HFFc6 (cell line): ENCODE measurements around the gene BTF3L4. TPM values are rescaled to one million over a fixed set of nuclear protein-coding genes. Genes with fewer than 3 reads are reported as not detected.

Source experiments
- DNase-seq: peaks from one replicate; pipeline ENCODE4 v3.0.0-alpha.2; 2018
- H3K27ac Mint-ChIP-seq: 2 replicates; pipeline ENCODE4 v1.8.0; 2020; ENCODE audit warnings: mild to moderate bottlenecking, mixed read lengths
- H3K27me3 Mint-ChIP-seq: 2 replicates; pipeline ENCODE4 v1.8.0; 2021; ENCODE audit warnings: mild to moderate bottlenecking, moderate library complexity, mixed read lengths; ENCODE audit not compliant: insufficient read depth
- H3K36me3 Mint-ChIP-seq: 2 replicates; pipeline ENCODE4 v1.8.0; 2021; ENCODE audit warnings: low read depth, mixed read lengths
- H3K4me1 Mint-ChIP-seq: 2 replicates; pipeline ENCODE4 v1.8.0; 2020; ENCODE audit warnings: low read depth, mixed read lengths
- H3K4me3 Mint-ChIP-seq: 2 replicates; pipeline ENCODE4 v1.8.0; 2020; ENCODE audit warnings: mild to moderate bottlenecking, moderate library complexity, mixed read lengths
- H3K9me3 Mint-ChIP-seq: 2 replicates; pipeline ENCODE4 v1.8.0; 2020; ENCODE audit warnings: mild to moderate bottlenecking, mixed read lengths
- CTCF ChIP-seq: fragments of 200-600 bp; sonication (generic); IDR thresholded peaks from 2 replicates; pipeline ENCODE4 v1.5.0; 2021; ENCODE audit warnings: antibody characterized with exemption, mild to moderate bottlenecking
- total RNA-seq, 6 experiments: library from RNA; stranded (reverse); fragmentation: NEBNext Ultra II Directional; extraction: Animal tissue kit (Norgen Biotek cat#: 25700); gene quantifications; 2 replicates in 1 of 6; 3 replicates in 5 of 6; pipeline ENCODE4 v1.2.3, GENCODE V29; 2021

Gene BTF3L4
- total RNA-seq, 6 experiments from 2014 or later, result 45.7 to 52.9 (median 49.6) TPM

- H3K4me1 Mint-ChIP-seq, result no peaks in the 10 kb centered on the region
- peaks cover 6% of the 10 kb centered on the region for H3K27me3 Mint-ChIP-seq
- H3K4me3 Mint-ChIP-seq, result no peak overlapping the region
- no peaks in the 10 kb centered on the region for H3K9me3 Mint-ChIP-seq
- no peak overlapping the region for H3K27ac Mint-ChIP-seq
- no peak for DNase-seq
- H3K36me3 Mint-ChIP-seq, result peaks cover 8% of the 10 kb centered on the region
- TF ChIP-seq CTCF, result no peak
These were observed 40.1 kb downstream of the BTF3L4 start for GRCh38 chr1:52096216-52096615.

- H3K4me3 Mint-ChIP-seq, result no peak overlapping the region
- H3K9me3 Mint-ChIP-seq, result no peaks in the 10 kb centered on the region
- H3K36me3 Mint-ChIP-seq, result no peaks in the 10 kb centered on the region
- TF ChIP-seq CTCF, result no peak
- H3K27ac Mint-ChIP-seq, result no peak overlapping the region
- H3K4me1 Mint-ChIP-seq, result no peaks in the 10 kb centered on the region
- no peak for DNase-seq
- H3K27me3 Mint-ChIP-seq, result peaks cover 10% of the 10 kb centered on the region
These were observed 42.2 kb downstream of the BTF3L4 start for GRCh38 chr1:52098139-52098871.

GRCh38 chr1:52102336-52103013 lies 46.4 kb downstream of the BTF3L4 start:
- Mint-ChIP-seq H3K4me3 (no peak overlapping the region), H3K27me3 (peaks cover 4% of the 10 kb centered on the region; the same call in 1 of the 2 replicates), H3K27ac (no peak overlapping the region), H3K36me3 (no peaks in the 10 kb centered on the region), H3K9me3 (no peaks in the 10 kb centered on the region), H3K4me1 (no peaks in the 10 kb centered on the region)
- DNase-seq, result no peak
- TF ChIP-seq CTCF, result no peak

- Mint-ChIP-seq H3K4me3 (no peak overlapping the region), H3K9me3 (no peaks in the 10 kb centered on the region), H3K27me3 (no peaks in the 10 kb centered on the region; the same call in 1 of the 2 replicates), H3K4me1 (no peaks in the 10 kb centered on the region), H3K36me3 (no peaks in the 10 kb centered on the region), H3K27ac (no peak overlapping the region)
- TF ChIP-seq CTCF, result no peak
- DNase-seq, result no peak
These were observed 55.4 kb downstream of the BTF3L4 start for GRCh38 chr1:52111492-52111891.

- H3K27ac Mint-ChIP-seq, result no peak overlapping the region
- no peak for DNase-seq
- H3K27me3 Mint-ChIP-seq, result peaks cover 1% of the 10 kb centered on the region; the same call in 1 of the 2 replicates
- no peaks in the 10 kb centered on the region for H3K9me3 Mint-ChIP-seq
- no peak overlapping the region for H3K4me3 Mint-ChIP-seq
- no peak for TF ChIP-seq CTCF
- no peaks in the 10 kb centered on the region for H3K36me3 Mint-ChIP-seq
- H3K4me1 Mint-ChIP-seq, result no peaks in the 10 kb centered on the region
These were observed 56.4 kb downstream of the BTF3L4 start for GRCh38 chr1:52112489-52112888.
